K562 (cell line): Measurements from ENCODE around the gene ETV7. TPM values are rescaled to one million over a fixed set of nuclear protein-coding genes. Genes with fewer than 3 reads are reported as not detected.

Source experiments
- CBFA2T3 ChIP-seq: fragments of 450-650 bp; IDR thresholded peaks from 2 replicates; pipeline ENCODE4 v1.6.1; 2017
- CREBBP ChIP-seq: IDR thresholded peaks from one replicate; pipeline ENCODE4 v1.6.1; 2012; ENCODE audit warnings: low read depth, mild to moderate bottlenecking, control low read depth, inconsistent platforms, low read length
- HMBOX1 ChIP-seq: sonication (generic); IDR thresholded peaks from 2 replicates; pipeline ENCODE4 v1.6.1; 2016
- LCOR ChIP-seq: sonication (generic); formaldehyde crosslinking; IDR thresholded peaks from 2 replicates; pipeline ENCODE4 v1.8.0; 2022; ENCODE audit warnings: mild to moderate bottlenecking, missing genetic modification reagents
- NFYB ChIP-seq: IDR thresholded peaks from 2 replicates; pipeline ENCODE4 v1.6.1; 2011; ENCODE audit warnings: mild to moderate bottlenecking, moderate library complexity; ENCODE audit not compliant: insufficient read length; ENCODE audit errors: extremely low read depth
- PATZ1 ChIP-seq: fragments of 250-450 bp; sonication (Bioruptor Pico); IDR thresholded peaks from 2 replicates; pipeline ENCODE4 v1.5.0; 2020; ENCODE audit warnings: mild to moderate bottlenecking, borderline replicate concordance
- POLR3G ChIP-seq: IDR thresholded peaks from 2 replicates; pipeline ENCODE4 v1.6.1; 2011; ENCODE audit not compliant: insufficient read length, insufficient replicate concordance; ENCODE audit errors: extremely low read depth
- POU5F1 ChIP-seq: fragments of 150-350 bp; IDR thresholded peaks from 2 replicates; pipeline ENCODE4 v1.6.1; 2014; ENCODE audit warnings: borderline replicate concordance, low read length, low read depth, mild to moderate bottlenecking; ENCODE audit not compliant: partially characterized antibody
- PTRF ChIP-seq: fragments of 450-650 bp; IDR thresholded peaks from 2 replicates; pipeline ENCODE4 v1.6.1; 2016; ENCODE audit warnings: mild to moderate bottlenecking, missing genetic modification characterization, missing compliant biosample characterization
- RFX1 ChIP-seq: fragments of 450-650 bp; IDR thresholded peaks from 2 replicates; pipeline ENCODE4 v1.6.1; 2016; ENCODE audit warnings: mild to moderate bottlenecking, moderate library complexity
- TCF3 ChIP-seq: sonication (generic); formaldehyde crosslinking; IDR thresholded peaks from 2 replicates; pipeline ENCODE4 v1.4.0; 2020; ENCODE audit warnings: mild to moderate bottlenecking, missing genetic modification reagents
- TFAP4 ChIP-seq: sonication (generic); formaldehyde crosslinking; IDR thresholded peaks from 2 replicates; pipeline ENCODE4 v1.8.0; 2022; ENCODE audit warnings: missing genetic modification reagents, mild to moderate bottlenecking, moderate library complexity, borderline replicate concordance
- TRIM24 ChIP-seq, 2 experiments: fragments of 450-650 bp; IDR thresholded peaks; 2 replicates each; pipeline ENCODE4 v1.6.1; 2016
- YBX1 ChIP-seq: fragments of 450-650 bp; IDR thresholded peaks from 2 replicates; pipeline ENCODE4 v1.7.1; 2016; ENCODE audit warnings: mild to moderate bottlenecking
- ZBTB1 ChIP-seq: sonication (generic); formaldehyde crosslinking; IDR thresholded peaks from 2 replicates; pipeline ENCODE4 v1.8.1; 2023; ENCODE audit warnings: missing genetic modification reagents, low read depth, mild to moderate bottlenecking, borderline replicate concordance
- ZBTB8A ChIP-seq: fragments of 450-650 bp; IDR thresholded peaks from 2 replicates; pipeline ENCODE4 v1.6.1; 2018; ENCODE audit warnings: mild to moderate bottlenecking, moderate library complexity; ENCODE audit not compliant: partially characterized antibody
- ZFPM2 ChIP-seq: fragments of 250-450 bp; sonication (Bioruptor Pico); IDR thresholded peaks from 2 replicates; pipeline ENCODE4 v1.5.1; 2022; ENCODE audit warnings: mild to moderate bottlenecking
- ZNF76 ChIP-seq: fragments of 250-450 bp; sonication (Bioruptor Pico); IDR thresholded peaks from 2 replicates; pipeline ENCODE4 v1.4.0; 2020; ENCODE audit warnings: mild to moderate bottlenecking, moderate library complexity, borderline replicate concordance
- polyA plus RNA-seq, 8 experiments: library from polyadenylated mRNA; depleted of rRNA in 4 of 8; stranded (reverse) in 5 of 8; unstranded in 3 of 8; fragments of >200 nt; fragmentation: Nextera tagmentation in 2 of 8; fragmentation: Illumina TruSeq in 1 of 8; extraction: Ambion mirVana in 2 of 8; extraction: Trizol in 1 of 8; gene quantifications; 2 replicates each; pipeline versions ENCODE4 v1.2.1 to v1.2.3, GENCODE V29; 2011 to 2014; ENCODE audit warnings: inconsistent platforms in 1 of 8, missing spikeins in 1 of 8
- total RNA-seq, 7 experiments: library from RNA; depleted of rRNA in 6 of 7; stranded (reverse); fragments of >200 nt in 6 of 7; fragmentation: Illumina TruSeq in 2 of 7; extraction: Trizol in 2 of 7; gene quantifications; 2 replicates each; pipeline versions ENCODE4 v1.2.1 to v1.2.3, GENCODE V29; 2011 to 2021; ENCODE audit warnings: low replicate concordance in 1 of 7
- TF ChIP-seq, protein P1 (sequence below), 2 experiments: fragments of 450-650 bp; IDR thresholded peaks; 2 replicates each; pipeline ENCODE4 v1.6.1; 2018; ENCODE audit warnings: mild to moderate bottlenecking in 2 of 2, low read depth in 1 of 2; ENCODE audit not compliant: partially characterized antibody in 2 of 2
- TF ChIP-seq, protein P2 (sequence below): fragments of 200-800 bp; sonication (Bioruptor generic); IDR thresholded peaks from 2 replicates; pipeline ENCODE4 v1.6.1; 2017; ENCODE audit warnings: missing genetic modification characterization, missing compliant biosample characterization

ETV7 gene
- total and polyA plus RNA-seq, 9 of the 15 experiments (the other 6 are each of a cell fraction or from before 2014, with no cell fraction given) = 0.07 to 0.22 (median 0.14) TPM; not detected in 3

- TF ChIP-seq CREBBP (no peak), POLR3G (no peak), HMBOX1 (no peak), NFYB (no peak), PATZ1 (CRISPR knock-in tag) (no peak), PTRF (tag) (no peak), TCF3 (CRISPR knock-in tag) (peak; percentile 94), LCOR (CRISPR knock-in tag) (peak; percentile 86), POU5F1 (no peak), YBX1 (no peak), CBFA2T3 (peak; percentile 90), ZNF76 (CRISPR knock-in tag) (no peak), TRIM24 (IDR thresholded peaks at IDR 0.05) (peak; percentile 71 to 72), RFX1 (no peak), ZFPM2 (CRISPR knock-in tag) (no peak), ZBTB1 (0 out of 2 replicates have a peak, but pooled peaks have one; percentile 43), ZBTB8A (no peak), TFAP4 (CRISPR knock-in tag) (peak; percentile 73)
- TF ChIP-seq, protein P1, sequence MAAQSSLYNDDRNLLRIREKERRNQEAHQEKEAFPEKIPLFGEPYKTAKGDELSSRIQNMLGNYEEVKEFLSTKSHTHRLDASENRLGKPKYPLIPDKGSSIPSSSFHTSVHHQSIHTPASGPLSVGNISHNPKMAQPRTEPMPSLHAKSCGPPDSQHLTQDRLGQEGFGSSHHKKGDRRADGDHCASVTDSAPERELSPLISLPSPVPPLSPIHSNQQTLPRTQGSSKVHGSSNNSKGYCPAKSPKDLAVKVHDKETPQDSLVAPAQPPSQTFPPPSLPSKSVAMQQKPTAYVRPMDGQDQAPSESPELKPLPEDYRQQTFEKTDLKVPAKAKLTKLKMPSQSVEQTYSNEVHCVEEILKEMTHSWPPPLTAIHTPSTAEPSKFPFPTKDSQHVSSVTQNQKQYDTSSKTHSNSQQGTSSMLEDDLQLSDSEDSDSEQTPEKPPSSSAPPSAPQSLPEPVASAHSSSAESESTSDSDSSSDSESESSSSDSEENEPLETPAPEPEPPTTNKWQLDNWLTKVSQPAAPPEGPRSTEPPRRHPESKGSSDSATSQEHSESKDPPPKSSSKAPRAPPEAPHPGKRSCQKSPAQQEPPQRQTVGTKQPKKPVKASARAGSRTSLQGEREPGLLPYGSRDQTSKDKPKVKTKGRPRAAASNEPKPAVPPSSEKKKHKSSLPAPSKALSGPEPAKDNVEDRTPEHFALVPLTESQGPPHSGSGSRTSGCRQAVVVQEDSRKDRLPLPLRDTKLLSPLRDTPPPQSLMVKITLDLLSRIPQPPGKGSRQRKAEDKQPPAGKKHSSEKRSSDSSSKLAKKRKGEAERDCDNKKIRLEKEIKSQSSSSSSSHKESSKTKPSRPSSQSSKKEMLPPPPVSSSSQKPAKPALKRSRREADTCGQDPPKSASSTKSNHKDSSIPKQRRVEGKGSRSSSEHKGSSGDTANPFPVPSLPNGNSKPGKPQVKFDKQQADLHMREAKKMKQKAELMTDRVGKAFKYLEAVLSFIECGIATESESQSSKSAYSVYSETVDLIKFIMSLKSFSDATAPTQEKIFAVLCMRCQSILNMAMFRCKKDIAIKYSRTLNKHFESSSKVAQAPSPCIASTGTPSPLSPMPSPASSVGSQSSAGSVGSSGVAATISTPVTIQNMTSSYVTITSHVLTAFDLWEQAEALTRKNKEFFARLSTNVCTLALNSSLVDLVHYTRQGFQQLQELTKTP (IDR thresholded peaks at IDR 0.05; ENCODE audit: low read depth in 1 of 2, partially characterized antibody in 2 of 2) = peak in 1 of 2 experiments; percentile 48
- TF ChIP-seq, protein P2, sequence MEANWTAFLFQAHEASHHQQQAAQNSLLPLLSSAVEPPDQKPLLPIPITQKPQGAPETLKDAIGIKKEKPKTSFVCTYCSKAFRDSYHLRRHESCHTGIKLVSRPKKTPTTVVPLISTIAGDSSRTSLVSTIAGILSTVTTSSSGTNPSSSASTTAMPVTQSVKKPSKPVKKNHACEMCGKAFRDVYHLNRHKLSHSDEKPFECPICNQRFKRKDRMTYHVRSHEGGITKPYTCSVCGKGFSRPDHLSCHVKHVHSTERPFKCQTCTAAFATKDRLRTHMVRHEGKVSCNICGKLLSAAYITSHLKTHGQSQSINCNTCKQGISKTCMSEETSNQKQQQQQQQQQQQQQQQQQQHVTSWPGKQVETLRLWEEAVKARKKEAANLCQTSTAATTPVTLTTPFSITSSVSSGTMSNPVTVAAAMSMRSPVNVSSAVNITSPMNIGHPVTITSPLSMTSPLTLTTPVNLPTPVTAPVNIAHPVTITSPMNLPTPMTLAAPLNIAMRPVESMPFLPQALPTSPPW (CRISPR knock-in tag) = 0 out of 2 replicates have a peak, but pooled peaks have one; percentile 35
Measured at GRCh38 chr6:36347621-36348020, 39.8 kb downstream of the ETV7 start (continued).
